ENCODE data around the gene OSBPL10. TPM values are rescaled to one million over a fixed set of nuclear protein-coding genes. Genes with fewer than 3 reads are reported as not detected.

The OSBPL10 gene
- total and polyA plus RNA-seq, 2 experiments from 2014 or later, result 2.2 to 7.7 TPM

DNA sequence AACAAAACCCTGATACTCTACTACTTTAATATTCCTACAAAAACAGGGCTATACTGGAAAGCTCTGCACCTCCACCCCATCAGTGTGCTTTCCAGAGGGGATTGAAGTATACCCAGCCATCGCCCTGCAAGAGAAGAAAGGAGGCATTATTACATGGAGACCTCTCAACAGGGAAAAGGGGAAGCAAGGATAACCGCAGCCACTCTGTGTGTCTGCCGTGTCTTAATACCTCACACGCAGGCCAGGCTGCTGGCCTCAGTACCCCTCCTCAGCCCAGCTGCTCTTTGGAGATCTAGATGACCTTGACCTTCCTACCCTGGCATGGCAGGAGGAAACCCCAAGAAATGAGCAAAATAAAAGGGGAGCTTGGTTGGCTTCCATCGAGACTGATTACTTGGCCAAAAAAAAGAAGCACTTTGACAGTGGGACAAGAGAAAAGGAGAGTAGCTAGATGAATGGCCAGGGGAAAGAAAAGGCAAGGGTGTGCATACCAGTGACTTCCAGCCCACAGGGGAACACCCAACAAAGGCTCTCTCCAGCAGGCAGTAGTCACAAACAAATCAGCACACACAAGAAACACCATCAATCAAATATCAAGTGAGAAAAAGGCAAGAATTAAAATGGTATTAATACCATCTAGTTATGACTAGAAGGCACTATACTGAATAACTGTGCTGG, 318.9 kb downstream of the OSBPL10 start:
- H3K9me3 ChIP-seq (ENCODE audit: low read depth), result no peaks in the 10 kb centered on the region
- no peak overlapping the region for H3K27ac ChIP-seq
- H3K4me3 ChIP-seq, result no peak overlapping the region
- no peaks in the 10 kb centered on the region for H3K27me3 ChIP-seq
- DNase-seq (ENCODE audit: low read depth in 1 of 2, low spot score in 1 of 2), result no peak
- peaks cover 14% of the 10 kb centered on the region for H3K4me1 ChIP-seq (ENCODE audit: low read depth)
- H3K36me3 ChIP-seq, result no peaks in the 10 kb centered on the region
- TF ChIP-seq, protein P1, sequence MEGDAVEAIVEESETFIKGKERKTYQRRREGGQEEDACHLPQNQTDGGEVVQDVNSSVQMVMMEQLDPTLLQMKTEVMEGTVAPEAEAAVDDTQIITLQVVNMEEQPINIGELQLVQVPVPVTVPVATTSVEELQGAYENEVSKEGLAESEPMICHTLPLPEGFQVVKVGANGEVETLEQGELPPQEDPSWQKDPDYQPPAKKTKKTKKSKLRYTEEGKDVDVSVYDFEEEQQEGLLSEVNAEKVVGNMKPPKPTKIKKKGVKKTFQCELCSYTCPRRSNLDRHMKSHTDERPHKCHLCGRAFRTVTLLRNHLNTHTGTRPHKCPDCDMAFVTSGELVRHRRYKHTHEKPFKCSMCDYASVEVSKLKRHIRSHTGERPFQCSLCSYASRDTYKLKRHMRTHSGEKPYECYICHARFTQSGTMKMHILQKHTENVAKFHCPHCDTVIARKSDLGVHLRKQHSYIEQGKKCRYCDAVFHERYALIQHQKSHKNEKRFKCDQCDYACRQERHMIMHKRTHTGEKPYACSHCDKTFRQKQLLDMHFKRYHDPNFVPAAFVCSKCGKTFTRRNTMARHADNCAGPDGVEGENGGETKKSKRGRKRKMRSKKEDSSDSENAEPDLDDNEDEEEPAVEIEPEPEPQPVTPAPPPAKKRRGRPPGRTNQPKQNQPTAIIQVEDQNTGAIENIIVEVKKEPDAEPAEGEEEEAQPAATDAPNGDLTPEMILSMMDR (IDR thresholded peaks at IDR 0.05; ENCODE audit: low read depth, low read length), result no peak

DNA sequence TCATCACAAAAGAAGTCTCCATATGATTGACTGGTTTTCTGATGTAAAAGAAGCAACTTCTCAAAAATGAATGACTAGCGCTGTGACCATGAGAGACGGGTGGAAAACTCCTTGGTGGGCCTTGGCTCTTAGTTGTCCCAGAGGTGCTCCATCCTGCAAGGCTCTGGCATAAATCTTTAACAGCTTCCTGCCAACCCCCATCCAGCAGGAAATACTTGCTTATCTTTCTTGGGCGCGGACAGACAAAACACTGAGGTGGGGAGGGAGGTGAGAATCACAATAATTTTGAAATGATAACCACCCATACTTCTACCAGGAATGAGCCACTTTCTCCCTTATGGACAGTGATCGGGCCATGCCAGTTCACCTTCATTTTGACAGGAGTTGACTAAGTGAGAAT, 319.8 kb downstream of the OSBPL10 start:
- DNase-seq (ENCODE audit: low read depth in 1 of 2, low spot score in 1 of 2), result no peak
- no peaks in the 10 kb centered on the region for H3K36me3 ChIP-seq
- no peaks in the 10 kb centered on the region for H3K27me3 ChIP-seq
- no peak overlapping the region for H3K4me3 ChIP-seq
- TF ChIP-seq, protein P1 (IDR thresholded peaks at IDR 0.05; ENCODE audit: low read depth, low read length), result no peak
- H3K9me3 ChIP-seq (ENCODE audit: low read depth), result no peaks in the 10 kb centered on the region
- no peak overlapping the region for H3K27ac ChIP-seq
- H3K4me1 ChIP-seq (ENCODE audit: low read depth), result peaks cover 14% of the 10 kb centered on the region

DNA sequence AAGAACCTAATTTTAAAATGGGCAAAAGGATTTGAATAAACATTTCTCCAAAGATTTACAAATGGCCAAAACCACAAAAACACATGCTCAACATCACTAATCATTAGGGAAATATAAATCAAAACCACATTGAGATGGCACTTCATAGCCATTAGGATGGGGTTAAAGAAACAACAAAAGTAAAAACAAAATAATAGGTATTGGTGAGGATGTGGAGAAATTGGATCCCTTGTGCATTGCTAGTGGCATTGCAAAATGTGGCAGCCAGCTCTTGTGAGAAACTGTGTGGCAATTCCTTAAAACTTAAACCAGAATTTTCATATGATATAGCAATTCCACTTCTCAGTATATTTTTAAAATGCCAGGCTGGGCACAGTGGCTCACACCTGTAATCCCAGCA, 321.8 kb downstream of the OSBPL10 start:
- Histone ChIP-seq H3K27me3 (no peaks in the 10 kb centered on the region), H3K36me3 (no peaks in the 10 kb centered on the region), H3K27ac (no peak overlapping the region), H3K4me1 (ENCODE audit: low read depth) (peaks cover 14% of the 10 kb centered on the region), H3K4me3 (no peak overlapping the region), H3K9me3 (ENCODE audit: low read depth) (no peaks in the 10 kb centered on the region)
- no peak for DNase-seq (ENCODE audit: low read depth in 1 of 2, low spot score in 1 of 2)
- TF ChIP-seq, protein P1 (IDR thresholded peaks at IDR 0.05; ENCODE audit: low read depth, low read length), result no peak

GRCh38 chr3:31654998-31655397, 326.1 kb downstream of the OSBPL10 start:
- Histone ChIP-seq H3K9me3 (ENCODE audit: low read depth) (no peaks in the 10 kb centered on the region), H3K4me3 (no peak overlapping the region), H3K4me1 (ENCODE audit: low read depth) (no peaks in the 10 kb centered on the region), H3K36me3 (no peaks in the 10 kb centered on the region), H3K27ac (no peak overlapping the region), H3K27me3 (no peaks in the 10 kb centered on the region)
- no peak for DNase-seq (ENCODE audit: low read depth in 1 of 2, low spot score in 1 of 2)
- TF ChIP-seq, protein P1 (IDR thresholded peaks at IDR 0.05; ENCODE audit: low read depth, low read length), result no peak

GRCh38 chr3:31653464-31653863, 327.6 kb downstream of the OSBPL10 start:
- H3K4me1 ChIP-seq (ENCODE audit: low read depth), result no peaks in the 10 kb centered on the region
- no peak overlapping the region for H3K27ac ChIP-seq
- no peaks in the 10 kb centered on the region for H3K9me3 ChIP-seq (ENCODE audit: low read depth)
- no peak for DNase-seq (ENCODE audit: low read depth in 1 of 2, low spot score in 1 of 2)
- no peak overlapping the region for H3K4me3 ChIP-seq
- no peaks in the 10 kb centered on the region for H3K36me3 ChIP-seq
- H3K27me3 ChIP-seq, result no peaks in the 10 kb centered on the region
- TF ChIP-seq, protein P1 (IDR thresholded peaks at IDR 0.05; ENCODE audit: low read depth, low read length), result no peak

Measured in cardiac muscle cell (in vitro differentiated cells and primary cell).